ENCODE measurements around the gene RRP8.

- TF ChIP-seq POLR2AphosphoS5 (IDR thresholded peaks at IDR 0.05; ENCODE audit: borderline replicate concordance, low read depth, low read length) (no peak), EZH2 (IDR thresholded peaks at IDR 0.05) (no peak)
These were observed 35.0 kb upstream of the RRP8 start for GRCh38 chr11:6638429-6638828.
